Lung (tissue), 12 donors: ENCODE measurements around the gene CEBPB. TPM values are rescaled to one million over a fixed set of nuclear protein-coding genes. Genes with fewer than 3 reads are reported as not detected.

Experiments used
- ATAC-seq: fragments of 200-7000 bp; cut with Tn5 transposase; one replicate; pipeline ENCODE4 v1.9.1; 2020; ENCODE audit warnings: moderate number of reproducible peaks; ENCODE audit not compliant: insufficient read depth, low FRiP score
- DNase-seq, 3 donors: peaks; one replicate each; pipeline ENCODE4 v3.0.0-alpha.2; 2013 to 2017
- H3K27ac ChIP-seq, 2 donors: one replicate each; pipeline ENCODE4 v1.5.1; 2013; ENCODE audit warnings: mild to moderate bottlenecking in 2 of 2, moderate library complexity in 2 of 2, control low read depth in 1 of 2, inconsistent platforms in 1 of 2, low read depth in 1 of 2, low read length in 1 of 2
- H3K27me3 ChIP-seq, 3 donors: one replicate each; pipeline ENCODE4 v1.5.1; 2013; ENCODE audit warnings: low read length in 2 of 3; ENCODE audit not compliant: control insufficient read depth in 3 of 3, insufficient read depth in 3 of 3
- H3K36me3 ChIP-seq, 4 donors: one replicate each; pipeline ENCODE4 v1.5.1; 2013; ENCODE audit warnings: low read length in 4 of 4, mild to moderate bottlenecking in 1 of 4, moderate library complexity in 1 of 4; ENCODE audit not compliant: control insufficient read depth in 4 of 4, insufficient read depth in 4 of 4
- H3K4me1 ChIP-seq, 5 donors: one replicate each; pipeline ENCODE4 v1.5.1; 2013; ENCODE audit warnings: low read length in 5 of 5, mild to moderate bottlenecking in 2 of 5, moderate library complexity in 1 of 5; ENCODE audit not compliant: control insufficient read depth in 5 of 5, insufficient read depth in 5 of 5
- H3K4me3 ChIP-seq: one replicate; pipeline ENCODE4 v1.5.1; 2013; ENCODE audit warnings: mild to moderate bottlenecking, control low read depth, moderate library complexity
- H3K9ac ChIP-seq, 2 donors: one replicate each; pipeline ENCODE4 v1.5.1; 2013; ENCODE audit warnings: low read length in 2 of 2, control low read depth in 1 of 2; ENCODE audit not compliant: insufficient read depth in 1 of 2
- H3K9me3 ChIP-seq, 4 donors: one replicate each; pipeline ENCODE4 v1.5.1; 2013; ENCODE audit warnings: low read length in 3 of 4, mild to moderate bottlenecking in 1 of 4, moderate library complexity in 1 of 4; ENCODE audit not compliant: control insufficient read depth in 4 of 4, insufficient read depth in 3 of 4
- WGBS, 2 donors: extraction: QIAGEN DNeasy Blood & Tissue Kit; methylation state at CpG; one replicate each; pipeline ENCODE4 v1.1.7; 2013; 5-methylcytosine and 5-hydroxymethylcytosine counted together
- polyA plus RNA-seq, 2 donors: library from polyadenylated mRNA; stranded (reverse); fragments of 200-250 nt; gene quantifications; one replicate each; pipeline ENCODE4 v1.2.1, GENCODE V29; 2013
- total RNA-seq, 2 donors: library from RNA; depleted of rRNA in 1 of 2; stranded (reverse); fragments of >200 nt in 1 of 2; gene quantifications; one replicate each; pipeline ENCODE4 v1.2.1, GENCODE V29; 2014 to 2021
- TF ChIP-seq, protein P1 (sequence below): IDR thresholded peaks from 2 replicates; pipeline ENCODE4 v1.5.1; 2012; ENCODE audit warnings: mild to moderate bottlenecking; ENCODE audit errors: control extremely low read depth, extremely low read depth
- donor health status: control.
- donor health status: control.
- donor health status: Bipolar disorder and iron deficiency.
- donor health status: healthy.
- donor health status: DM: yes; HTN: yes; CAD: no.

CEBPB gene
- total and polyA plus RNA-seq, 4 donors: 53.2 to 296 (median 124) TPM

DNA sequence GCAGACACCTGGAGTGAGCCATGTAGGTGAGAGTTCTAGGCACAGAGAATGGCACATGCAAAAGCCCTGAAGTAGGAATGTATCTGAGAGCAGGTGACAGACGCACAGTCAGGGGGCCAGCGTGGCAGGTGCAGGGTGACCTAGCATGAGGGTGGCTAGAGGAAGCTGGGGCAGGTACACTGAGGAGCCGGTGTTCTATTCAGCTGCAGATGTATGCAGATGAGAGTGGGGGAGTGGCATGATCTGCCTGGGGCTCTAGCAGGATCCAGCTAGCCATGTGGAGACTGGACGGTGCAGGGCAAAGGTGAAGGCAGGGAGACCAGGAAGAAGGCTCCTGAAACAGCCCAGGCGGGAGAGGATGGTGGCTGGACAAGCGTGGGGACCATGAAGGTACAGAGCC is 47.8 kb upstream of the CEBPB start:
- H3K9ac ChIP-seq: no peak overlapping the region
- H3K27me3 ChIP-seq: no peaks in the 10 kb centered on the region
- ATAC-seq (no peak), DNase-seq (no peak)
- H3K9me3 ChIP-seq: no peaks in the 10 kb centered on the region
- H3K36me3 ChIP-seq: peaks cover 0 to 30% (median 16%) of the 10 kb centered on the region in 4 donors
- TF ChIP-seq, protein P1, sequence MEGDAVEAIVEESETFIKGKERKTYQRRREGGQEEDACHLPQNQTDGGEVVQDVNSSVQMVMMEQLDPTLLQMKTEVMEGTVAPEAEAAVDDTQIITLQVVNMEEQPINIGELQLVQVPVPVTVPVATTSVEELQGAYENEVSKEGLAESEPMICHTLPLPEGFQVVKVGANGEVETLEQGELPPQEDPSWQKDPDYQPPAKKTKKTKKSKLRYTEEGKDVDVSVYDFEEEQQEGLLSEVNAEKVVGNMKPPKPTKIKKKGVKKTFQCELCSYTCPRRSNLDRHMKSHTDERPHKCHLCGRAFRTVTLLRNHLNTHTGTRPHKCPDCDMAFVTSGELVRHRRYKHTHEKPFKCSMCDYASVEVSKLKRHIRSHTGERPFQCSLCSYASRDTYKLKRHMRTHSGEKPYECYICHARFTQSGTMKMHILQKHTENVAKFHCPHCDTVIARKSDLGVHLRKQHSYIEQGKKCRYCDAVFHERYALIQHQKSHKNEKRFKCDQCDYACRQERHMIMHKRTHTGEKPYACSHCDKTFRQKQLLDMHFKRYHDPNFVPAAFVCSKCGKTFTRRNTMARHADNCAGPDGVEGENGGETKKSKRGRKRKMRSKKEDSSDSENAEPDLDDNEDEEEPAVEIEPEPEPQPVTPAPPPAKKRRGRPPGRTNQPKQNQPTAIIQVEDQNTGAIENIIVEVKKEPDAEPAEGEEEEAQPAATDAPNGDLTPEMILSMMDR: no peak
- peaks cover 0 to 43% (median 0%) of the 10 kb centered on the region in 5 donors for H3K4me1 ChIP-seq
- H3K27ac ChIP-seq: peak overlapping the region in 1 of 2 donors; percentile 48
- H3K4me3 ChIP-seq: no peak overlapping the region
- WGBS, 2 donors: 93 to 95% methylated on average over 6 of the region's 6 CpGs

DNA sequence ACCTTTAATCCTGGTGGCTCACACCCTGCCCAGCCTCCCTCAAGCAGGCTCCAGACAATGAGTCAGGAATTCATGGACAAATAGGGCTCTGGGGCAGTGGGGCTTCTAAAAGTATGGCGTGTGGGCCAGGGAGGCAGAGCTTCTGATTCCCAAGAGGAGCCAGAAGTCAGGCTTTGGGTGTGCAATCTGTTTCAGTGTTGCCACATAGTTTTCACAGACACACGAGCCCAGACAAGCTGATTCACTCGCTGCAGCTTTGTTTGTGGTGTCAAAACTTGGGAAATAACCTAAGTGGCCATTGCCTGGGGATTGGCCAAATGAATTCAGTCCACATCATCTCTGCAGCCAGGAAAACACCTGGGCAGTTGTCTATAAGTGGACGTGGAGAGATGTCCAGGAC is 46.3 kb upstream of the CEBPB start:
- H3K4me1 ChIP-seq: peaks cover 0 to 46% (median 0%) of the 10 kb centered on the region in 5 donors
- peak overlapping the region in 1 of 2 donors; percentile 57 for H3K27ac ChIP-seq
- DNase-seq (no peak), ATAC-seq (peak; percentile 56)
- H3K9ac ChIP-seq: no peak overlapping the region
- H3K36me3 ChIP-seq: peaks cover 0 to 36% (median 16%) of the 10 kb centered on the region in 4 donors
- TF ChIP-seq, protein P1: no peak
- no peaks in the 10 kb centered on the region for H3K9me3 ChIP-seq
- no peak overlapping the region for H3K4me3 ChIP-seq
- 21 to 38% methylated on average over 4 of the region's 4 CpGs for WGBS, 2 donors
- no peaks in the 10 kb centered on the region for H3K27me3 ChIP-seq

DNA sequence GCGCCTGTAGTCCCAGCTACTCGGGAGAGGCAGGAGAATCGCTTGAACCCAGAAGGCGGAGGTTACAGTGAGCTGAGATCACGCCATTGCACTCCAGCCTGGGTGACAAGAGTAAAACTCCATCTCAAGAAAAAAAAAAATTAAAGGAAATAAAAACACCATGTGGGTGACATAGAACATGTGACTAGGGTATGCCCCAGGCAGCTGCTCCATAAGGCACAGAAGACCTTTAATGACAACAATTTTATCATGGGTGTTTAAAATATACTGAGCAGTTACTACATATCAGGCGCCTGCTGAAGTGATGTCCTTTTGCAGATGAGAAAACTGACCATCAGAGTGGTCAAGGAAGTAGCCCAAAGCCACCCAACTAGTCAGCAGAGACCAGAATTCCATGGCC is 45.1 kb upstream of the CEBPB start:
- DNase-seq (no peak), ATAC-seq (no peak)
- Histone ChIP-seq H3K9ac (no peak overlapping the region), H3K4me1 (peaks cover 0 to 48% (median 0%) of the 10 kb centered on the region in 5 donors), H3K36me3 (peaks cover 0 to 37% (median 16%) of the 10 kb centered on the region in 4 donors), H3K27ac (no peak overlapping the region), H3K9me3 (no peaks in the 10 kb centered on the region), H3K27me3 (no peaks in the 10 kb centered on the region), H3K4me3 (no peak overlapping the region)
- 91 to 92% methylated on average over 6 of the region's 6 CpGs for WGBS, 2 donors
- TF ChIP-seq, protein P1: no peak

DNA sequence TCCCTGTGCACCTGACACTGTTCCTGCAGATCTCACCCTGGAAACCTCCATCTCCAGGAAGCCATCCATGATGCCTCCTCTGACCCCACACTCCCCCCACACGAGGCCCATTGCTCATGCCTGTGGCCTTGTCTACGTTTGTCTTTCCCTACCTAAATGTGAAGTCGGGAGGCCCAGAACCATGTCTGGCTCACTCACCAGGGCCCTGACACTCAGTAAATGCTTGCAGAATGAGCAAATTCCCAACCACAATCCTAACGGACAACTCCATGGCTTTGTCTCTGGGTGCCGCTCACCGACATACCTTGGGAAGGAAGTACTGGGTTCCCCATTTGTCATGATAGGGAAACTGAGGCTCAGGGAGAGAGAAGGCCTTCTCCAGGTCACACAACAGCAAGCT is 44.4 kb upstream of the CEBPB start:
- Histone ChIP-seq H3K27ac (peak overlapping the region in 1 of 2 donors; percentile 87), H3K4me1 (peaks cover 0 to 47% (median 0%) of the 10 kb centered on the region in 5 donors), H3K9ac (no peak overlapping the region), H3K4me3 (no peak overlapping the region), H3K36me3 (peaks cover 0 to 32% (median 17%) of the 10 kb centered on the region in 4 donors), H3K27me3 (no peaks in the 10 kb centered on the region), H3K9me3 (no peaks in the 10 kb centered on the region)
- 78 to 81% methylated on average over 6 of the region's 6 CpGs for WGBS, 2 donors
- TF ChIP-seq, protein P1: no peak
- DNase-seq (no peak), ATAC-seq (no peak)
